HG03135 (cell line): ENCODE results near the gene TMEM263.
A peak's percentile ranks its signal among the peaks of the same experiment; 100 is the strongest.

ENCODE experiments used
- ATAC-seq: cut with Tn5 transposase; IDR thresholded peaks from one replicate; pipeline ENCODE4 v1.9.1; 2021; ENCODE audit warnings: mild to moderate bottlenecking, moderate library complexity; ENCODE audit not compliant: unreplicated experiment

The TMEM263 gene

DNA sequence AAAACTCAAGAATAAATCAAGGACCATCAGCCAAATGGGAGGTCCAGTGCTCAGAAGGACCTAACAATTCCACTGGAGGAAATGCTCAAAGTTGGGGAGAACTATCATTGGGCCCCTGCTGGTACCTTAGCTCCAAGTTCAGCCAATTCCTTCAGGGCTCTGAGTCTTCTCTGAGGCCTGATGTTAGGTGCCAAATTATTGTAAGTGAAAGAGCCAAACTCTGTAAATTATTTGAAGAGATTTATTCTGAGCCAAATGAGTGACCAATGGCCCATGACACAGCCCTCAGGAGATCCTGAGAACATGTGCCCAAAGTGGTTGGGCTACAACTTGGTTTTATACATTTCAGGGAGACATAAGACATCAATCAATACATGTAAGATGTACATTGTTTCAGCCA lies 8.2 kb upstream of the TMEM263 start:
- ATAC-seq = no peak

GRCh38 chr12:106950591-106950990 lies 5.1 kb upstream of the TMEM263 start:
- no peak for ATAC-seq

- ATAC-seq = no peak
Measured at GRCh38 chr12:106953352-106954250, 2.1 kb upstream of the TMEM263 start.

DNA sequence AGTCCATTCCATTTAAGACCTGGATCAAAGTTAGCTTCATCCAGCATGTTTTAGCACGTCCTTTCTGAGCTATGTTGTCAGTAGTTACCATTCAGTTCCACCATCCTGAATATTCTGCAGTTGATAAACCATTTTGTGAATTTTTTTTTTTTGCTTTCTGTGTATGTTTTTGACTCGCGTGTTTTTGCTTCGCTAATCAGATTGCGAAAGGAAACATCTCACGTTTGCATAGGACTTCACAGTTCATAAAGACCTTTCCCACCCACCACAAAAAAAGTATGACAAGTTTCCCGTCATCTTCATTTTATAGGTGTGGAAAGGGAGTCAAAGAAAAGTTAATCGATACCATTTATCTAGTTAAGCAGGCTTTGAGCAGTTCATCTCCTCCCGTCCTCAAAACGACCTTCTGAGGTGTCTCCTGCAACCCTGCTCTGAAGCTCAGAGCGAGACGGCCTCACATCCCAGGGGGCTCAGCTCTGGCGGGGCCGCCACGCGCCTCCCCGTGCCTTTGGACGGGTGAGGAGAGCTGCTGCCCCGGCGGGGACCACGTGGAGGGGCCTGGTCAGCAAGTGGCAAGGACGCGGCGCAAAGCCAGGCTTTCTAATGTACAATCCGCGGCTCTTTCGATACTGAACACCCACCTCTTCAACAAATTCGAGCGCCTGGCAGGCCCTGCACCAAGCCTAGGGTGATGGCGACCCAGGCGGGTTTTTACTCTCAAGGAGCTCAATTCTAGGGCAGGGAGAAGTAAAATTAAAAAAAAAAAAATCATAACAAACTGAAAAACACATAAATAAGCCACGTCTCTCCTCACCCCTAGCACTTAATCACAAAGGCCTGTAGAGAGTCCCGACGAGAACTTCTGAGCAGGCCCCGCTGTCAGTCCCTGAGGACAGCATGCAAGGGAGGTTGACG lies 988 bp upstream of the TMEM263 start:
- ATAC-seq = peak; percentile 26

- ATAC-seq = peak; percentile 37
Measured at GRCh38 chr12:106956048-106956578, 406 bp downstream of the TMEM263 start.

GRCh38 chr12:106957583-106957982 lies 1.9 kb downstream of the TMEM263 start:
- ATAC-seq = no peak

- no peak for ATAC-seq
Measured at GRCh38 chr12:106960443-106960842, 4.7 kb downstream of the TMEM263 start.

DNA sequence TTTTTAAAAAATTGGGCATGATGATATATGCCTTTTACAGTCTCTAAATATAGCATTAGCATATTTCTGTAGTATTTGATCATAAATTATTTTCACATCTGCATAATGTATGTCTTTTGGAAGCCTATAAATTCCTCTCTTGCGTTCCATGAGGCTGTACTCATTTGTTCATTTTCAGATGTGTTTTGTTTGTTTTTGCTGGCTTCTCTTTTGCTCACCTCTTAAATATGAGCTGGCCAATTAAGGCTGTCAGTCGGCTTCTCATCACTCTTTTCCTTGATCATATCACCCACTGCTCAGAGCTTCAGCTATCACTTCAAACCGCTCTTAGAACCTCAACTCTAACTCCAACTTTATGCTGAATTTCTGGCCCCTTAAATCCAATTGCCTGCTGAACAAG lies 6.6 kb downstream of the TMEM263 start:
- no peak for ATAC-seq

DNA sequence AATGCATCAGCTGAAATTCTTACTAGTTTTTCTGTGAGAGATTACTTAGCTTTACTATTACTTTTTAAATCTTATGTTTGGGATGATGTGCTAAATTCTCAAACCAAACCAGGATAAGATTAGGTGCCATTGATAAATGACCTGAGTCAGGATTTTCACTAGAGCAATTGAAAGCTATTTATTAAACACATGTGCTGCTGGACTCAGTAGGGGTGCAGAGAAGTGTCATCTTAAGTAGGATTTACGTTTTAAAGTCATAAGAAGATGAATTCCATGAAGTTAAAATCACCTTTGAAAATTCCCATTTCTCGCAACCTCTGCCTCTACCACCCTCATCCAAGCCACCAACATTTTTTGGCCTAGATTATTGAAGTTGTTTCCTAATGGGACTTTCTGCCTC lies 8.8 kb downstream of the TMEM263 start:
- no peak for ATAC-seq

DNA sequence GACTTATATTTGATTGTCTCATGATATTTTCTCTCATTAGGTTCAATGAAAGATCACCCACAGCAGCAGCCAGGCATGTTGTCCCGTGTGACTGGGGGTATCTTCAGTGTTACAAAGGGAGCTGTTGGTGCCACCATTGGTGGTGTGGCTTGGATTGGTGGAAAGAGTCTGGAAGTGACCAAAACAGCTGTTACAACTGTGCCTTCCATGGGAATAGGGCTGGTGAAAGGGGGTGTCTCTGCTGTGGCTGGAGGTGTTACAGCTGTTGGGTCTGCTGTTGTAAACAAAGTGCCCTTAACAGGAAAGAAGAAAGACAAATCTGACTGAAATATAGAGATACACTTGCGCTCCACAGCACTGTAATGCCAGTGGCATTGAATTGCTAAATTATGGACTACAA lies 15.4 kb downstream of the TMEM263 start:
- ATAC-seq = no peak

DNA sequence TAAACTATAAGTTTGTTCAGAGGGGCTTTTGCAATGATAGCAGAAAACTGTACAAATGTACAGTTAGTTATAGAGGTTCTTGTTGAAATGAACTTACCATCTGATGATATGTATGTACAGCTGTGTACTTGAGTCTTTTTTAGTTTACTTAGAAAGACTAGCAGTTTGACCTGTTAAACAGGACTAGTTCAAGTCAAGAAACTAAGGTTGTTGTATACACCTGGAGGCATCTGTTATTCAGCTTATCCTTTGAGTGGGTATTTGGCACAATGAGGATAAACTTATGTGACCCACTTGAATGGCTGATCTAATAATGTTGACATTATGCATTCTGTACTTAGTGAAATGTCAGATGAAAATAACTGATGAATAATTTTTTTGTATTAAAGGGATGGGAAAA lies 17.8 kb downstream of the TMEM263 start:
- ATAC-seq = no peak

- ATAC-seq = peak; percentile 79
Measured at GRCh38 chr12:106974511-106974910, 18.8 kb downstream of the TMEM263 start.

- ATAC-seq = no peak
Measured at GRCh38 chr12:106975098-106975497, 19.4 kb downstream of the TMEM263 start.

- no peak for ATAC-seq
Measured at GRCh38 chr12:106975993-106976658, 20.4 kb downstream of the TMEM263 start.

- ATAC-seq = no peak
Measured at GRCh38 chr12:106976668-106977067, 21.0 kb downstream of the TMEM263 start.

DNA sequence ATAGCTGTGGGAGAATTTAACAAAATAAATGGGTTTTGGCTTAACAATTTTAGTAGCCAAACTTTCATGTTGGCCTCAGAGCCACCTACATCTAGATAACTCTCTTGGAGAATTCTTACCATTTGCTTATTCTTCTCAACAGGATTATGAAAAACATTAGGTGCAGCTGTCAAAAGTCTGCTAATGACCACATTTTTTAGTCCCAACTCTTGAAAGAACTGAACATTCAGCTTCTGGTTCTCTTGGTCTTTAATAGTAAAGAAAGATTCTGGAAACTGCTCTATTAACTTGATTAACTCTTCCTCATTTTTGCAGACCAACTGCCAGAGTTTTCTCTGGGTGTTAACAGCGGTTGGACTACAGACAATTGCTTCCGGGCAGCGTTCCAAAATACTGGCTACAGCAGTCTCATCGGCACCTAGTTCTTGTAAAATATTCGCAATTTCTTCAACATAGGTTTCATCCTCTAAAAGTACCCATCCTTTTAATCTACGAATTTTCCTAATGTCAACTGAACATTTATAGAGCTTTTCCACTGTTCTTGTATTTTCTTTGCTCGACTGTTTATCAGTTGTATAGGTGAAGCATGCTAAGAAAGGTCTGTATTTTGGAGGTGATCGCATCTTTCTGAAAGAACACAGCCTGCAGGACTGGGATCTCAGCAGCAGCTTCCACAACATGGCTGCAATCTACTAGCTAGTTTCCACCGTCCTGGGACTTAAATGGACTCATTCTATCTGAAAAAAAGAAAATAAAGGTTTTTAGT lies 22.5 kb downstream of the TMEM263 start:
- ATAC-seq = no peak

- ATAC-seq = no peak
Measured at GRCh38 chr12:106980944-106981343, 25.2 kb downstream of the TMEM263 start.

- no peak for ATAC-seq
Measured at GRCh38 chr12:106981788-106982187, 26.1 kb downstream of the TMEM263 start.

- no peak for ATAC-seq
Measured at GRCh38 chr12:106982229-106982628, 26.5 kb downstream of the TMEM263 start.

- ATAC-seq = no peak
Measured at GRCh38 chr12:106984588-106985137, 29.0 kb downstream of the TMEM263 start.
